Left ventricle myocardium inferior (tissue), 1 donor: ENCODE measurements around the gene AMOT. TPM values are rescaled to one million over a fixed set of nuclear protein-coding genes. Genes with fewer than 3 reads are reported as not detected.

Source experiments
- DNase-seq: peaks from one replicate; pipeline ENCODE4 v3.0.0-alpha.2; 2020
- H3K27ac ChIP-seq: fragments of 200-600 bp; replicated peaks from 2 replicates; pipeline ENCODE4 v1.8.0; 2021
- H3K27me3 ChIP-seq: fragments of 200-600 bp; 2 replicates; pipeline ENCODE4 v1.8.0; 2021; ENCODE audit warnings: low read depth
- H3K36me3 ChIP-seq: fragments of 200-600 bp; 2 replicates; pipeline ENCODE4 v1.8.0; 2021
- H3K4me1 ChIP-seq: fragments of 200-600 bp; 2 replicates; pipeline ENCODE4 v1.8.0; 2021
- H3K4me3 ChIP-seq: fragments of 200-600 bp; 2 replicates; pipeline ENCODE4 v1.8.0; 2021; ENCODE audit warnings: mild to moderate bottlenecking, moderate library complexity
- H3K9me3 ChIP-seq: fragments of 200-600 bp; replicated peaks from 2 replicates; pipeline ENCODE4 v1.8.0; 2021
- intact Hi-C: fragments of 100-400 bp; cut with micrococcal nuclease; formaldehyde crosslinking; loops from one replicate; pipeline ENCODE4 v1.11.0; 2022
- total RNA-seq: library from RNA; stranded (reverse); fragmentation: NEBNext Ultra II Directional; extraction: Animal tissue kit (Norgen Biotek cat#: 25700); gene quantifications from one replicate; pipeline ENCODE4 v1.2.1, GENCODE V29; 2021
- TF ChIP-seq, protein P1 (sequence below): fragments of 200-600 bp; IDR thresholded peaks from 2 replicates; pipeline ENCODE4 v1.8.0; 2021; ENCODE audit warnings: antibody characterized with exemption, mild to moderate bottlenecking, borderline replicate concordance
- donor health status: DM: no; HTN: yes; CAD: no; lungs with severe emphysema.

Gene AMOT
- total RNA-seq, 1 donor from 2014 or later: 6.1 TPM

DNA sequence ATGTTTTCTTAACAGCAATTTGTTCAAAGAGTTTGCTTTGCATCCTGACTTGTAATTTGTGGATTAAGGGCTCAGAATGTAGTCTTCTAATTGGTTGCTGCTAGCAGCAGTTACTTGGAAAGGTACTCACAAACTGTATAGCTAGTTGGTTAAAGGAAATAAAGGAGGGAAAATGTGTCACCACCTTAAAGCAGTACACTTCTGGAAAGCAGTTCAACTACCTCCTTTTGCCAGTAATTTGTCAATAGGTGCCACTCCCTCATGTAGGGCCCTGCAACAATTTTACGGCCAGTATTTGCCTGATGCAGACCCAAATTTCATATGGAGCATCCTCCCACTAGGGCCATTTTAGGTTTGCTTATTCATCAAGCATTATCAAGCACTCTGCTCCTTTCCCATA is 20.8 kb downstream of the AMOT start:
- TF ChIP-seq, protein P1, sequence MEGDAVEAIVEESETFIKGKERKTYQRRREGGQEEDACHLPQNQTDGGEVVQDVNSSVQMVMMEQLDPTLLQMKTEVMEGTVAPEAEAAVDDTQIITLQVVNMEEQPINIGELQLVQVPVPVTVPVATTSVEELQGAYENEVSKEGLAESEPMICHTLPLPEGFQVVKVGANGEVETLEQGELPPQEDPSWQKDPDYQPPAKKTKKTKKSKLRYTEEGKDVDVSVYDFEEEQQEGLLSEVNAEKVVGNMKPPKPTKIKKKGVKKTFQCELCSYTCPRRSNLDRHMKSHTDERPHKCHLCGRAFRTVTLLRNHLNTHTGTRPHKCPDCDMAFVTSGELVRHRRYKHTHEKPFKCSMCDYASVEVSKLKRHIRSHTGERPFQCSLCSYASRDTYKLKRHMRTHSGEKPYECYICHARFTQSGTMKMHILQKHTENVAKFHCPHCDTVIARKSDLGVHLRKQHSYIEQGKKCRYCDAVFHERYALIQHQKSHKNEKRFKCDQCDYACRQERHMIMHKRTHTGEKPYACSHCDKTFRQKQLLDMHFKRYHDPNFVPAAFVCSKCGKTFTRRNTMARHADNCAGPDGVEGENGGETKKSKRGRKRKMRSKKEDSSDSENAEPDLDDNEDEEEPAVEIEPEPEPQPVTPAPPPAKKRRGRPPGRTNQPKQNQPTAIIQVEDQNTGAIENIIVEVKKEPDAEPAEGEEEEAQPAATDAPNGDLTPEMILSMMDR: no peak
- H3K4me3 ChIP-seq: no peak overlapping the region
- H3K36me3 ChIP-seq: no peaks in the 10 kb centered on the region
- H3K9me3 ChIP-seq: no peaks in the 10 kb centered on the region
- H3K4me1 ChIP-seq: no peaks in the 10 kb centered on the region
- intact Hi-C loops: no loop called here
- H3K27ac ChIP-seq: peak overlapping the region; percentile 8
- no peaks in the 10 kb centered on the region for H3K27me3 ChIP-seq
- no peak for DNase-seq

DNA sequence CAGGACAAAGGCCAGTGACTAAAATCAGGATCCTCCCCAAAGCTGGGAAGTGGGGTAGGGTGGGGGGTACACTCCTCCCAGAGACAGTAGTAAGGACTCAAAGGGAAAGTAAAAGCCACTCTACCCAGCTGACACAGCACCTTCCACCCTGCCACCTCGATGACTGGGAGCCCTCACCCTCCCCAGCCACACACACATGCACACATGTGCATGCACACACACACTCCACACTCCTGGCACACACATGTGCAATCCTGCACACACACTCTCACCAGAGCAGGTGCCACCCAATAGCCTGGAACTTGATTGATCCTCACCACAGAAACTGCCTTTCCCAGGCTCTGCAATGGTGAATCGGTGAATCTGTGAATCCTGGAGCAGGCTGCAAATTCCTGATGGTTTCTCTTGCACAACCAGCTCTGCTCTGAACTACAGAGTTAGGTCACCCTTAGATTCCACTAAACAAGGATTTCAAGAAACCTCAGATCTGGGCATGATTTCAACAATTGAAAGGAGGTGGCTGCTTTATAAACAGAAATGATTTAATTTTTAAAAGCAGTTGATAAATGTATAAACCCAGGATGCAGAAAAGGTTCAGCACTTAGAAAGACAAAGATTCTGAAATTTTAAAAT is 21.5 kb downstream of the AMOT start:
- intact Hi-C loops: no loop called here
- no peaks in the 10 kb centered on the region for H3K27me3 ChIP-seq
- H3K36me3 ChIP-seq: no peaks in the 10 kb centered on the region
- peak overlapping the region; percentile 30 for H3K4me3 ChIP-seq
- H3K27ac ChIP-seq: peak overlapping the region; percentile 33
- no peaks in the 10 kb centered on the region for H3K9me3 ChIP-seq
- TF ChIP-seq, protein P1: no peak
- no peak for DNase-seq
- H3K4me1 ChIP-seq: no peaks in the 10 kb centered on the region

DNA sequence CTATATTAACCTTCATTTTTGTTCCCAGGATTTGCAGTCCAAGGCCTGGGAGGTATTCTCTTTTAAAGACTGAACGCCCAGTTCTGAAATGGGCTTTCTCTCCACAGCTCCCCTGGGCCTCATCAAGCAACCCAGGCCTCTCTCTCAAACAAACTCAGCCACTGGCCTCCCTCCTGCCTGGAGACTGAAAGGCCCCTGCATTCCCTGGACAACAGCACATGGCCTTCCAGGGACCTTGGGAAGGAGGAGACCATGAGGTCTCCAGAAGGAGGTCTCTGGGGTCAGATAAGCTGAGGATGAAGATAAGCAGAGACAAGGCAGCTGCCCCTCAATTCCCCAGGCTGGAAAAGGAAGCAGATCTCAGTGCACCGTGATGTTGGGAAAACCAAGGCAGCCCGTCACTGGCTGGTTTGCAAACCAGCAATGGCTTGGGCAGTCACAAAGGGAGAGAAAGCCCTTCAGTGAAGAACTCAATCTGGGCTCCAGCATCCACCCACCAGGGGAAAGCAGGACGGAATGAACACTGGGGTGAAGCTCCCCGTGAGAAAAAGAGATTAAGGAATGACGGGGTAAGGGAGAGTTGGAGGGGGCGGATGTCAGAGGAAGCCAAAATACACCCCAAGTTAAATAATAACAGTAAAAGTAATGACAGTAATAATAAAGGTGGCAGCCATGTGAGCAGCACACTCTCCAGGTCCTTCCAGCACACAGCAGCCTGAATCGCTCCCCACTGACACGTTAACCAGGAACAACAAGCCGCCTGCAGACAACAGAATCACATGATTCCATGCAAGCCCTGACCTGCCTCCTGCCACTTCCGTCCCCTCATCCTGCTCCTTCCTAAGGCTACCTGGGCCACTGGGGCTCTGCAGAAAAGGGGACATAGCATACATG is 22.3 kb downstream of the AMOT start:
- DNase-seq: peak; percentile 17
- peak overlapping the region; percentile 38 for H3K27ac ChIP-seq
- H3K27me3 ChIP-seq: no peaks in the 10 kb centered on the region
- H3K4me1 ChIP-seq: no peaks in the 10 kb centered on the region
- H3K4me3 ChIP-seq: peak overlapping the region; percentile 30
- intact Hi-C loops: no loop called here
- H3K36me3 ChIP-seq: no peaks in the 10 kb centered on the region
- TF ChIP-seq, protein P1: no peak
- H3K9me3 ChIP-seq: no peaks in the 10 kb centered on the region

DNA sequence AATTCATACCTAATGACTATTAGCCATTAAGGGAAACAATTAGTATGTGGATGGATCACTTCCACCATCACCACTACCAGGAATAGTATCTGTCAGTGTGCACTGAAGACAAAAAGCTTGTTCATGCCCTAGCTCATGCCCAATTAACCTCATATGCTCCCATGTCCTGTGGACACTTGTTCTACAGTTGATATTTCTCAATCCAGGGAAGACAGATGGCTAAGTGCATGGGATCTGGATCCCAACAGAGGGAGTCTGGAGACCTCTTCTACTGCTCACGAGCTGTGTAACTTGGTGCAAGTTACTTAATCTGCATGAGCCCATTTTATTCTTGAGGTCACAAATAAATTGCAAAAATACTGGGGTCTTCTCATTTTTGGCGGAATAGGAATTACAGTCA is 23.7 kb downstream of the AMOT start:
- Histone ChIP-seq H3K36me3 (no peaks in the 10 kb centered on the region), H3K27ac (no peak overlapping the region), H3K27me3 (no peaks in the 10 kb centered on the region), H3K4me1 (no peaks in the 10 kb centered on the region), H3K9me3 (no peaks in the 10 kb centered on the region), H3K4me3 (no peak overlapping the region)
- DNase-seq: no peak
- TF ChIP-seq, protein P1: no peak
- intact Hi-C loops: no loop called here

DNA sequence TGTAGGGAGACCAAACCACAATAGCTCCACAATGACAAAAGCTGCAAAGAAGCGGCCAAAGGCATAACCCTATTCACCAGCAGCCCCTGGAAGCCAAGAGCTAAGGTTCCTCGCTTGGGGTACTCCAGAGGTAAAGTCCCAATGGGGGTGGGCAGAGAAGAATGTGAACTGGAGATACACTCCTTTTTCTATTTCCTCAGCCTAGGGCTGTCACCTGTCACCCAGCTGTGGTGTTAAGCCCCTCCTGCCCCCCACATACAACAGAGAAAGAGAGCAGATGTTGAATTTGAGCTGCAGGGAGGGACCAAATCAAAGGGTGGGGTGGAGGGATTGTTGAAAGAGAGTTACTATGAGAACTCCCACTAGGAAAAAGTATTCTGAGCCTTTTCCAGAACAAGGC is 26.1 kb downstream of the AMOT start:
- DNase-seq: no peak
- Histone ChIP-seq H3K27me3 (no peaks in the 10 kb centered on the region), H3K27ac (no peak overlapping the region), H3K4me1 (no peaks in the 10 kb centered on the region), H3K4me3 (no peak overlapping the region), H3K36me3 (no peaks in the 10 kb centered on the region), H3K9me3 (no peaks in the 10 kb centered on the region)
- TF ChIP-seq, protein P1: no peak
- intact Hi-C loops: no loop called here
